Calu3 (cell line): Measurements from ENCODE around the gene ADCY5. TPM values are rescaled to one million over a fixed set of nuclear protein-coding genes. Genes with fewer than 3 reads are reported as not detected.

ENCODE experiments used
- BruUV-seq: library from RNA; stranded (reverse); fragments of 400-500 nt; replicated peaks from 2 replicates; lab custom pipeline; 2021; lab: Mats Ljungman, UMichigan
- CTCF ChIA-PET: fragments of 300-600 bp; sonication (Branson Sonifier 250); formaldehyde crosslinking; loops from one replicate; lab custom pipeline; 2022; ENCODE audit warnings: antibody characterized with exemption; lab: Charles Lee
- DNase-seq: peaks from one replicate; pipeline ENCODE4 v3.0.0; 2022
- H3K27ac Mint-ChIP-seq: one replicate; pipeline ENCODE4 v1.8.0; 2022; ENCODE audit warnings: mixed read lengths; ENCODE audit not compliant: unreplicated experiment
- H3K27me3 Mint-ChIP-seq: one replicate; pipeline ENCODE4 v1.8.0; 2022; ENCODE audit warnings: mixed read lengths; ENCODE audit not compliant: unreplicated experiment
- H3K36me3 Mint-ChIP-seq: one replicate; pipeline ENCODE4 v1.8.0; 2022; ENCODE audit warnings: mild to moderate bottlenecking, moderate library complexity, mixed read lengths; ENCODE audit not compliant: insufficient read depth, unreplicated experiment
- H3K4me1 Mint-ChIP-seq: one replicate; pipeline ENCODE4 v1.8.0; 2022; ENCODE audit warnings: mild to moderate bottlenecking, low read depth, mixed read lengths; ENCODE audit not compliant: unreplicated experiment
- H3K4me3 Mint-ChIP-seq: one replicate; pipeline ENCODE4 v1.8.0; 2022; ENCODE audit warnings: mild to moderate bottlenecking, low read depth, moderate library complexity, mixed read lengths; ENCODE audit not compliant: unreplicated experiment
- H3K9me3 Mint-ChIP-seq: one replicate; pipeline ENCODE4 v1.8.0; 2022; ENCODE audit warnings: low read depth, mixed read lengths; ENCODE audit not compliant: unreplicated experiment
- CTCF ChIP-seq: fragments of 200-600 bp; IDR thresholded peaks from one replicate; pipeline ENCODE4 v1.8.0; 2022; ENCODE audit warnings: antibody characterized with exemption; ENCODE audit not compliant: unreplicated experiment
- intact Hi-C: fragments of 100-400 bp; cut with micrococcal nuclease; formaldehyde crosslinking; loops from one replicate; pipeline ENCODE4 v1.10.0; 2022; ENCODE audit not compliant: unreplicated experiment
- total RNA-seq: library from RNA; stranded (reverse); gene quantifications from 2 replicates; pipeline ENCODE4 v1.2.3, GENCODE V29; 2022

Gene ADCY5
- total RNA-seq, 1 experiment from 2014 or later: 2.5 TPM

GRCh38 chr3:123361071-123361470, 87.8 kb downstream of the ADCY5 start:
- Mint-ChIP-seq H3K4me1 (no peaks in the 10 kb centered on the region), H3K27ac (no peak overlapping the region), H3K36me3 (no peaks in the 10 kb centered on the region), H3K9me3 (no peaks in the 10 kb centered on the region), H3K27me3 (peaks cover 61% of the 10 kb centered on the region), H3K4me3 (no peak overlapping the region)
- no peak for TF ChIP-seq CTCF
- CTCF ChIA-PET: no interaction called here
- intact Hi-C loops: no loop called here
- no peak for DNase-seq
- no TSS peak for BruUV-seq

GRCh38 chr3:123357275-123357674, 91.6 kb downstream of the ADCY5 start:
- H3K4me3 Mint-ChIP-seq: no peak overlapping the region
- peaks cover 68% of the 10 kb centered on the region for H3K27me3 Mint-ChIP-seq
- no peak for DNase-seq
- H3K36me3 Mint-ChIP-seq: no peaks in the 10 kb centered on the region
- CTCF ChIA-PET: no interaction called here
- peaks cover 4% of the 10 kb centered on the region for H3K9me3 Mint-ChIP-seq
- no peak overlapping the region for H3K27ac Mint-ChIP-seq
- BruUV-seq: no TSS peak
- intact Hi-C loops: no loop called here
- no peak for TF ChIP-seq CTCF
- H3K4me1 Mint-ChIP-seq: no peaks in the 10 kb centered on the region

- no peak overlapping the region for H3K4me3 Mint-ChIP-seq
- peaks cover 68% of the 10 kb centered on the region for H3K27me3 Mint-ChIP-seq
- intact Hi-C loops: no loop called here
- CTCF ChIA-PET: no interaction called here
- H3K4me1 Mint-ChIP-seq: no peaks in the 10 kb centered on the region
- BruUV-seq: no TSS peak
- H3K9me3 Mint-ChIP-seq: peaks cover 4% of the 10 kb centered on the region
- no peak overlapping the region for H3K27ac Mint-ChIP-seq
- H3K36me3 Mint-ChIP-seq: no peaks in the 10 kb centered on the region
- no peak for TF ChIP-seq CTCF
- DNase-seq: no peak
Observed at GRCh38 chr3:123353850-123354233, 95.0 kb downstream of the ADCY5 start.

GRCh38 chr3:123353227-123353849, 95.6 kb downstream of the ADCY5 start:
- peaks cover 68% of the 10 kb centered on the region for H3K27me3 Mint-ChIP-seq
- DNase-seq: no peak
- no TSS peak for BruUV-seq
- no peaks in the 10 kb centered on the region for H3K4me1 Mint-ChIP-seq
- CTCF ChIA-PET: no interaction called here
- no peaks in the 10 kb centered on the region for H3K36me3 Mint-ChIP-seq
- intact Hi-C loops: no loop called here
- H3K9me3 Mint-ChIP-seq: peaks cover 4% of the 10 kb centered on the region
- H3K4me3 Mint-ChIP-seq: no peak overlapping the region
- TF ChIP-seq CTCF: no peak
- no peak overlapping the region for H3K27ac Mint-ChIP-seq
